Right renal pelvis (tissue), 4 donors: Measurements from ENCODE around the gene FHAD1. TPM values are rescaled to one million over a fixed set of nuclear protein-coding genes. Genes with fewer than 3 reads are reported as not detected.
"Not testable (repeated sequence)": the region's sequence is repeated elsewhere in the genome, so short reads cannot be mapped to it uniquely, and the experiment has no call there.

Source experiments
- DNase-seq, 4 donors: peaks; one replicate each; pipeline ENCODE4 v3.0.0-alpha.2; 2013; ENCODE audit warnings: low read depth in 4 of 4, low spot score in 3 of 4, missing footprints in 1 of 4
- polyA plus RNA-seq, 4 donors: library from polyadenylated mRNA; unstranded; fragments of 120-200 nt; gene quantifications; one replicate each; pipeline ENCODE4 v1.2.1, GENCODE V29; 2013; ENCODE audit not compliant: insufficient read length in 4 of 4

FHAD1 gene
- polyA plus RNA-seq, 4 donors: 2.8 to 3.9 (median 3.3) TPM

DNA sequence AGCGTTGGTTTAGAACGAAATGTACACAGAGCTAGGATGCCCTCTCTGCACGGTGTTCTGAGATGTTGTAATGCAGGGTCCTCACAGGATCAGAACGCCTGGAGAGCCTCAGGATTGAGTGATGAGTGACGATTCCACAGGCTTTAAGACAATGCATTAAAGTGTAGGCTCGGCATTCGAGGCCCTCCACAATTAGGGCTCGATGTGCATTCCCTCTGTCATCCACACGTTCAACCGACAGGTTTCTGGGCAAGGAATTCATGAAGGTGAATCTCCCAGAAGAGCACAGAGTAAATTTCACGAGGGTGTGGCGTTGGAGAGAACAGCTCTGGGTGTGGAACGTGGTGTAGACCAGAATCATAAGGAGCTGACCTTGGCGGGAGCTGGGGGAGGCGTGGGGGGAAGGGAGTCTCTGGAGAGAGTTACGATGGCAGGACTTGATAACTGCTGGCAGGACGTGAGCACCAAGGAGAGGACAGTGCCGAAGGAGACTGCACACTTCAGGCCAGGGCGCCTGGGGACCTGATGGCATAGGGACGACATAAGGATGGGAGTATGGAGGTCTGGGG, 111.6 kb downstream of the FHAD1 start:
- no peak for DNase-seq

DNA sequence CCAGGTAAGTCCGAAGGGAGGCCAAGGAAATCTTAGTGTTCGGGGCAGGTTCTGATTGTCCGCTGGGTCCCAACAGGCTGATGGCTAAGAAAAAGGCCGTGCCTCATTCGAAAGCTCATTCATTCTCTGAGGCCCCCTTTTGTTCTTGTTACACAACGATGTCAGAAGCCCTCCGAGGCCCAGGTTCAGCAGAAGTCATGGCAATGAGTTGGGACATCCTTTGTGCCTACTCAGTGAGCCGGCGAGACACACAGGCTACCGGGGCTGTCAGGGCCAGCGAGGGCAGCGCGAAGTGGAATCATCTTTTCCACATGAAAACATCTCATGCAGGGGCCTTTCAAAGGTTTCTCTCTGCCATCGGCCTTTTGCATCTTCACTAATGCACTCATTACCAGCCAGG, 113.7 kb downstream of the FHAD1 start:
- no peak for DNase-seq

DNA sequence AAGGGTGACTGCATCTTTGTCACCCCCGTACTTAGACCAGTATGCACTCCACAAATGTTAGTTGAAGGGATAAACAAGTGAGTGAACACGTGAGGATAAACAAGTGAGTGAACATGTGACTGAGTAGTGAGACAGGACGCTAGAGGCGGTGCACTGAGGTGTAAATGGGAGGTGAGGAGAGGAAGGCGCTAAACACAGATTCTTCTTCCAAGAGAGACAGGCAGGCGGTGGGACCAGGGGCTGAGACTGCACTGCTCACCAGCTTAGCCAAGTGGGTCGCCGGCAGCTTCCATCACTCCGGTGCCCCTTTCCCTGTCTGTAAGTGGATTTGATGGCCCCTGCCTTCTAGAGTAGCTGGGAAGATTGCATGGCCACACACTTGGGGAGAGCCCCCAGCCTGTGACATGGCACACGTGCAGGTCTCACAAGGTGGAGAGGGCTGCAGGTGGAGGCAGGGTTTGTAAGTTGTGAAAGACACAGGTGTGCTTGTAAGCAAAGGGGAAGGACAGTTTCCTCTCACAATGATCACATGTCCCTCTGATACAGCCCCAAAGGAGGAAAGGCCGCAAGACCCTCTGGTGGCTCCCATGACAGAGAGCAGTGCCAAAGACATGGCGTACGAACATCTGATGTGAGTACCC, 115.2 kb downstream of the FHAD1 start:
- no peak for DNase-seq

GRCh38 chr1:15362737-15363128, 115.7 kb downstream of the FHAD1 start:
- no peak for DNase-seq

DNA sequence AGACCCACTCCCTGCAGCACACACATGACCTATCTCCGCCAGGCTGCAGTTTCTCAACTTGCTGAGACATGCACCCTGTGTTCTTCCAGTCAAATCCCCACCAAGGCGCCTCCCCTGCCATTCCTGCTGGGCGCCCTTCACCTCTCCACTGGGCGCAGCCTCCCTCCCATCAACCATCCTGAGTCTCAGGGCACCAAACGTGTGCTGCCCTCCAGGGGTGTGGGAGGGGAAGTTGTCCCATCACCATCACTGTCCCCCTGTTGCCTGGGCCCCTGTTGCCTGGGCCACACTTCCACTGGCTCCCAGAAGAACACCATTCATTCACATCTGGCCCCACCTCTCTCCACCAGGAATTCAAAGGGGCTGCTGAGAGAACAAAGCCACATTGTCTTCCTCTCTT, 117.7 kb downstream of the FHAD1 start:
- DNase-seq: no peak

GRCh38 chr1:15368888-15369287, 121.9 kb downstream of the FHAD1 start:
- DNase-seq: no peak

- no peak for DNase-seq
These were observed 123.2 kb downstream of the FHAD1 start for GRCh38 chr1:15370268-15370667.

DNA sequence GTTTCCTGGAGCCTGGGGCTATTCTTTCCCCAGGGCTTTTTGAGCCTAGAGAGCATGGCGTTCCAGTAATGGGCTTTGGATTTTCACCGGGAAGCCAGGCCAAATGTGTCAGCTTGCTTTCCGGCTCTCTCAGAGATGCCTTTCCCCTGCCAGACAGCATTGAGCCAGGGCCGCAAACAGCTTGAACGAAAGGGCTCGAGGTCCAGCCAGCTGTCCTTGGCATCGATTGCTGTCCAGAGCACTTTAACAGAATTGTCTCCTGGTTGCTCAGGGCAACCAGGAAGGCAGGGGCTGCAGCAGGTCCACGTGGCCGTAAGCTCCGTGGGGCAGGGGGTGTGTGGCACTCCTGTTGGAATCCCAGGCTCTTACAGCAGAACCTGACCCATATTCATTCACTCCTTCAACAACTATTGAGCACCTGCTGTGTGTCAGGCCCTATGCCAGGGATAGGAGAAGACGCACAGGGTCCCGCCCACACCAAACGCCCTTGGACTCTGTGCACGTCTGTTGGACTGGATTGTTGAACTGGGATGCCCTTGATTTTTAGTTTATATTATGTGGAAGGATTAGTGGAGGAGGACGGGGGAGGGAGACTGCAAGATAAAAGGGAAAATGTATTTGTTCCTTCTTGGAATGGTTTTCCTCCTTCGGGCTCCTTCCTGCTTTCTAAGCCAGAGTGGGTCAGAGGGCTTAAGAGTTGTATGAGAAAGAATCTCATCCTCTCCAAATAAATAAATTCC, 123.9 kb downstream of the FHAD1 start:
- no peak for DNase-seq

DNA sequence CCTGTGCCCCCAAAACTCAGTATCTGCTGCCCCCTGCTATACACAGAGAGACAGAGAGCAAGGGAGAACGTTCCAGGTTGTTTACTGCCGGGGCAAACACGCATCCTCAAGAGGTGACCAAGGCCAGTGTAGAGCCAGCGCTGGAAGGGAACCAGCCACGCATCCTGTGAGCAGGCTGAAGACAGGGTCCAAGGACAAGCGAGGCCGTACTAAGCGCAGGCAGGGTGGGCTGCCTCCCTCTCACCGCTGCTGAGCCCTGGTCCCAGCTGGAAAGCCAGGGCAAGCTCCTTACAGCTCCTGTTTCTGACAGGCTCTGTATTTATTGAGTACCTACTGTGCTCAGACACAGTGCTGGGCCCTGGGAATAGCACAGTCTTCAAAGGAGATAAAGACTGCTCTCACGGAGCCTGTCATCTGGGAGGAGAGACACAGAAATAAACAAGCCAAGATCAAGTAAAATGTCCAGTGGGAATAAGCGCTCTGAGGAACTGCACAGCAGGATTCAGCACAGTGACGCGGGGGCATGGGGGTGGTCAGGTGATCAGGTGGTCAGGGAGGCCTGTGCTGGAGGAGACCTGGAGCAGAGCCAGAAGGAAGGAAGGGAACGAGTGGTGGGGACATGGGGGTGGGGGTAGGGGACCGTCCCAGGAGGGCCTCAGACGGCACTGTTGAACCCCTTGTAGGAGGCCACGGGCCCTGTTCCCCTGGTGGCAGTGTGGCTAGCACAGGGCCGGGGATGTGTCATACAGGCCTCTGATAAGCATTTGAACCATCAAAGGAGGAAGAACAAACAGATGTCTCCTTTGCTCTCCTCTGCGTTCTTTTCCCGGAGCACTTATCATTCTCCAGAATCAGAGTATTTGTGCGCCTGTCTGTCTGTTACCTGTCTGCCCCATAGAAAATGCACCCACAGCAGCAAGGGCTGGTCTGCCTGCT, 124.9 kb downstream of the FHAD1 start:
- no peak for DNase-seq

DNA sequence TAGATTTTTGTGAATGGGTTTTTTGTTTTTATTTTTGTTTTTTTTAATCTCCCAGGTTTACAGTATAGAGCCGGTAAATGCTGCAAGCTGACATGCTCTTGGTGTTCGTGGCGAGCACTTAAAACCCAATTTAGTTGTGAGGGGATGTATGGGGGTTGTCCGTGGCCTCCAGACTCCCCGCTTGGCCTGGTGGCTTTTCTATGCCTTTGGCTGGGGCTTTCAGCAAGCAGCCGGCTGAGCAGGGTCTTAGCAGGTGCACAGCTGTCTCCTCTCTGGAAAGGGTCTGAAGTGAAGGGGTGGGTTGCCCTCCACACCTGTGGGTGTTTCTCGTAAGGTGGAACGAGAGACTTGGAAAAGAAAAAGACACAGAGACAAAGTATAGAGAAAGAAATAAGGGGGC, 131.7 kb downstream of the FHAD1 start:
- DNase-seq: no peak

- DNase-seq: not testable (repeated sequence)
These were observed 132.1 kb downstream of the FHAD1 start for GRCh38 chr1:15379151-15379550.

GRCh38 chr1:15380601-15381508, 133.8 kb downstream of the FHAD1 start:
- no peak for DNase-seq

- DNase-seq: no peak
These were observed 134.8 kb downstream of the FHAD1 start for GRCh38 chr1:15381805-15382204.

- DNase-seq: no peak
These were observed 135.8 kb downstream of the FHAD1 start for GRCh38 chr1:15382601-15383518.

GRCh38 chr1:15383810-15384209, 136.8 kb downstream of the FHAD1 start:
- DNase-seq: no peak

- no peak for DNase-seq
These were observed 137.4 kb downstream of the FHAD1 start for GRCh38 chr1:15384301-15384901.

GRCh38 chr1:15385420-15385819, 138.4 kb downstream of the FHAD1 start:
- no peak for DNase-seq

- no peak for DNase-seq
These were observed 139.2 kb downstream of the FHAD1 start for GRCh38 chr1:15386164-15386749.
